ENCODE results near the gene FBXL7.

- TF ChIP-seq CTCF (IDR thresholded peaks at IDR 0.05; ENCODE audit: low read length) (no peak), EZH2 (IDR thresholded peaks at IDR 0.05; ENCODE audit: borderline replicate concordance, low read length) (no peak)
These were observed 25.8 kb downstream of the FBXL7 start for GRCh38 chr5:15525703-15526275.
